ENCODE measurements around the gene SCAND1. TPM values are rescaled to one million over a fixed set of nuclear protein-coding genes. Genes with fewer than 3 reads are reported as not detected.

Gene SCAND1
- total RNA-seq, result 31.3 TPM

GRCh38 chr20:35954200-35954906 lies at the start of gene SCAND1:
SCAND1 (minus strand) TSS chr20:35954502; CDS start chr20:35954284, 218 bp downstream.

DNA sequence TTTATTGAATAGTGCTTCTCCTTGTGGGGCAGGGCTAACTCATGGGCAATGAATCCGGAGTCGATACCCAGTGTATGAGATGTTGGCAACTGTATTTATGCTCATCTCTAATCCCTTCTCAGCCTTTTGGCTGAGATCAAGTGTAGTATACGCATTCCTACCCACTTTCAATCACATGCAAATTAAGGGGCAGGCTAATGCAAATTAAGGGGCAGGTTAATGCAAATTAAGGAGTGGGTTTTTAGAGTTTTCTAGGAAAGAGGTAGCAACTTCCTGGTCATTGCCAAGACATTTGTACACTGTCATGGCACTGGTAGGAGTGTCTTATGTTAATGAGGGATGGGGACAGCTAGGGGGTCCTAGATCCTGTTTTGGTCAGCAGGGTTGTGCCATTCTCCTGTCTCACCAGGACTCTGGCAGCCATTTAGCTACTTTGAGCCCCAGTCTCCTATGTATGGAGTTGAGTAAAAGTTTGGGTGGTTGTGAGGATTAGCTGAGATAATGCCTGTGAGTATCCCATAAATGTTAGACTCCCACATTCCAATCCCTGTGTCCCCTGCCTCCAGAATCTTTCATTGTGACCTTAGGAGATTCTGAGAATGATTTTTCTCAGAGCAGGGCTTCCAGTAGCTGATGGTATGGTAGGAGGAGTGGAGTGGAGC lies 13.8 kb upstream of the SCAND1 start, which contains the start of gene CNBD2:
TSS of gene CNBD2 (plus strand) at position 612 of the 662 bp plus-strand sequence. CDS start 173 bp downstream, outside the sequence.

Other genes starting within 250 kb of the SCAND1 start
- gene RBM39, start 212.2 kb downstream of the SCAND1 start, total RNA-seq, result 668 TPM
- gene PHF20, start 182.5 kb downstream of the SCAND1 start, total RNA-seq, result 46.5 TPM
- gene CNBD2, start 14.1 kb upstream of the SCAND1 start, total RNA-seq, result 8.4 TPM
- gene EPB41L1, start 200.2 kb upstream of the SCAND1 start, total RNA-seq, result 105 TPM